Inflammatory macrophage treated with lipopolysaccharide for 1 hour (primary cell): ENCODE results near the gene ASXL1.

Experiments
- DNase-seq, 2 donors: peaks; one replicate each; pipeline ENCODE4 v3.0.0-alpha.2; 2020 to 2022

The ASXL1 gene

GRCh38 chr20:32442630-32443373, 84.7 kb downstream of the ASXL1 start:
- DNase-seq, result no peak

GRCh38 chr20:32443386-32443974, 85.3 kb downstream of the ASXL1 start:
- DNase-seq, result no peak

- no peak for DNase-seq
Observed at GRCh38 chr20:32444474-32445220, 86.5 kb downstream of the ASXL1 start.

GRCh38 chr20:32445539-32446273, 87.6 kb downstream of the ASXL1 start:
- DNase-seq, result no peak

GRCh38 chr20:32446301-32447100, 88.4 kb downstream of the ASXL1 start:
- no peak for DNase-seq

GRCh38 chr20:32447136-32448027, 89.3 kb downstream of the ASXL1 start:
- DNase-seq, result no peak

- no peak for DNase-seq
Observed at GRCh38 chr20:32448306-32449056, 90.3 kb downstream of the ASXL1 start.

GRCh38 chr20:32449057-32449889, 91.1 kb downstream of the ASXL1 start:
- peak; percentile 42 to 59 for DNase-seq

GRCh38 chr20:32449890-32450401, 91.8 kb downstream of the ASXL1 start:
- DNase-seq, result peak in 1 of 2 donors; percentile 4

GRCh38 chr20:32450484-32451061, 92.4 kb downstream of the ASXL1 start:
- DNase-seq, result no peak

- DNase-seq, result no peak
Observed at GRCh38 chr20:32451340-32451681, 93.2 kb downstream of the ASXL1 start.

- no peak for DNase-seq
Observed at GRCh38 chr20:32451682-32452461, 93.7 kb downstream of the ASXL1 start.

GRCh38 chr20:32452776-32453466, 94.8 kb downstream of the ASXL1 start:
- no peak for DNase-seq

GRCh38 chr20:32453467-32454163, 95.5 kb downstream of the ASXL1 start:
- no peak for DNase-seq

GRCh38 chr20:32454164-32455145, 96.3 kb downstream of the ASXL1 start:
- no peak for DNase-seq
